Esophagus squamous epithelium (tissue), 5 donors: ENCODE measurements around the gene SMIM36. TPM values are rescaled to one million over a fixed set of nuclear protein-coding genes. Genes with fewer than 3 reads are reported as not detected.

Source experiments
- DNase-seq: peaks from one replicate; lab custom pipeline; 2025; lab: John Stamatoyannopoulos, UW
- H3K27ac ChIP-seq, 4 donors: fragments of 200-600 bp; sonication (generic); one replicate each; pipeline ENCODE4 v1.5.1; 2016 to 2019; ENCODE audit warnings: mild to moderate bottlenecking in 1 of 4
- H3K27me3 ChIP-seq, 4 donors: fragments of 200-600 bp; sonication (generic); 1 replicate in 3 of 4; 2 replicates in 1 of 4; pipeline versions ENCODE4 v1.5.1 to v1.6.0; 2017 to 2021; ENCODE audit warnings: antibody characterized with exemption in 1 of 4
- H3K36me3 ChIP-seq, 3 donors: fragments of 200-600 bp; sonication (generic); one replicate each; pipeline ENCODE4 v1.5.1; 2016 to 2019
- H3K4me1 ChIP-seq, 3 donors: fragments of 200-600 bp; sonication (generic); one replicate each; pipeline ENCODE4 v1.5.1; 2017 to 2019
- H3K4me3 ChIP-seq, 4 donors: fragments of 200-600 bp; sonication (generic); 1 replicate in 3 of 4; 2 replicates in 1 of 4; pipeline ENCODE4 v1.5.1; 2016 to 2019; ENCODE audit warnings: mild to moderate bottlenecking in 2 of 4, moderate library complexity in 1 of 4
- H3K9me3 ChIP-seq, 3 donors: fragments of 200-600 bp; sonication (generic); one replicate each; pipeline ENCODE4 v1.5.1; 2016 to 2019
- POLR2A ChIP-seq, 4 donors: fragments of 450-650 bp; IDR thresholded peaks; one replicate each; pipeline ENCODE4 v1.6.1; 2017; ENCODE audit warnings: antibody characterized with exemption in 4 of 4, mild to moderate bottlenecking in 4 of 4, moderate library complexity in 3 of 4
- WGBS, 2 donors: methylation state at CpG; one replicate each; pipeline ENCODE4 v1.1.5; 2018; 5-methylcytosine and 5-hydroxymethylcytosine counted together
- intact Hi-C: fragments of 100-400 bp; cut with DNase I; formaldehyde crosslinking; loops from one replicate; pipeline ENCODE4 v1.15.0; 2022
- total RNA-seq, 4 donors: library from RNA; depleted of rRNA; stranded (reverse); fragments of >200 nt; gene quantifications; one replicate each; pipeline ENCODE4 v1.1.0, GENCODE V29; 2016
- TF ChIP-seq, protein P1 (sequence below), 6 experiments: fragments of 450-650 bp in 4 of 6; fragments of 200-600 bp in 2 of 6; sonication (generic) in 2 of 6; IDR thresholded peaks; one replicate each; pipeline ENCODE4 v1.5.1; 2016 to 2019; ENCODE audit warnings: antibody characterized with exemption in 6 of 6, mild to moderate bottlenecking in 4 of 6, moderate library complexity in 4 of 6
- donor health status: DM: yes; HTN: yes; CAD: no.

Gene SMIM36
- not detected for total RNA-seq

DNA sequence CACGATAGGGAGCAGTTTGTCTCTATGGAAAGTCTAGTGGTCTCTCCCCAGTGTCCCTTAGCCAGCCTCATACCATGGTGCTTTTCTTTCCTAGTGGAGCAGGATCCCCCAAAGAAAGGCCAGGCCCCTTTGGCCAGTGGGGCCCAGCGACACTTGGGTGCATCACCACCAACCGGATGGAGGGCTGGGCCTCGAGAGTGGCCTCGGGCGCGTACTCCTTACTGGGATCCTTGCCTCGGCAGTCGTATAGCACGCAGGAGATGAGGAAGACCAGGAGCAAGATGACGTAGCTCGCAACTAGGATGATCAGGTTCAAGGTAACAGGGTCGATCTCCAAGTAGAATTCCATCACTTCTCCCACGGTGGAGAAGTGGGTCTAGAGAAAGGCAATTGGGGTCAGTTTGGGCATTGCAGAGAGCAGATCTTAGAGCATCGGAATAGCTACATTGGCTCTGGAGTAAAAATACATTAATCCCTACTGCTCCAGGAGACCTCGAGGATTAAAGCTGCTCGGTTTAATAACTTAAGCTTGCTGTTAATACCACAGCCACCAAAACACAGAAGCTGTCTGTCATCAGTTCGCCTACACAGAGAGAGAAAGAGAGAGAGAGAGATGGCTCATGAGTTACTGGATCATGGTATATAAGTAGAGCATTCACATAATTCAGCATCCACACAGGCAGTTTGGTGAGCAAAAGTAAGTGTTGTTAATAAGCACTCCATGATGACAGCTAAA is at the start of gene SMIM36:
TSS of gene SMIM36 (minus strand) at position 467 of the 736 bp plus-strand sequence.
- H3K4me1 ChIP-seq: peaks cover 0 to 8% (median 6%) of the 10 kb centered on the region in 3 donors
- WGBS, 2 donors: 83 to 85% methylated on average over 9 to 16 of the region's 18 CpGs
- intact Hi-C loops: loop anchor here (10.0 kb wide), 2 partner anchors 156 to 526 kb away; no protein-coding TSS in a partner anchor
- H3K9me3 ChIP-seq: no peaks in the 10 kb centered on the region
- no peak within 1 kb of the TSS for H3K4me3 ChIP-seq
- TF ChIP-seq POLR2A (IDR thresholded peaks at IDR 0.05): no peak
- TF ChIP-seq, protein P1, sequence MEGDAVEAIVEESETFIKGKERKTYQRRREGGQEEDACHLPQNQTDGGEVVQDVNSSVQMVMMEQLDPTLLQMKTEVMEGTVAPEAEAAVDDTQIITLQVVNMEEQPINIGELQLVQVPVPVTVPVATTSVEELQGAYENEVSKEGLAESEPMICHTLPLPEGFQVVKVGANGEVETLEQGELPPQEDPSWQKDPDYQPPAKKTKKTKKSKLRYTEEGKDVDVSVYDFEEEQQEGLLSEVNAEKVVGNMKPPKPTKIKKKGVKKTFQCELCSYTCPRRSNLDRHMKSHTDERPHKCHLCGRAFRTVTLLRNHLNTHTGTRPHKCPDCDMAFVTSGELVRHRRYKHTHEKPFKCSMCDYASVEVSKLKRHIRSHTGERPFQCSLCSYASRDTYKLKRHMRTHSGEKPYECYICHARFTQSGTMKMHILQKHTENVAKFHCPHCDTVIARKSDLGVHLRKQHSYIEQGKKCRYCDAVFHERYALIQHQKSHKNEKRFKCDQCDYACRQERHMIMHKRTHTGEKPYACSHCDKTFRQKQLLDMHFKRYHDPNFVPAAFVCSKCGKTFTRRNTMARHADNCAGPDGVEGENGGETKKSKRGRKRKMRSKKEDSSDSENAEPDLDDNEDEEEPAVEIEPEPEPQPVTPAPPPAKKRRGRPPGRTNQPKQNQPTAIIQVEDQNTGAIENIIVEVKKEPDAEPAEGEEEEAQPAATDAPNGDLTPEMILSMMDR (IDR thresholded peaks at IDR 0.05): no peak
- no peaks in the 10 kb centered on the region for H3K27me3 ChIP-seq
- DNase-seq: no peak
- no peaks in the 10 kb centered on the region for H3K36me3 ChIP-seq
- H3K27ac ChIP-seq: no peak within 1 kb of the TSS

- Histone ChIP-seq H3K36me3 (no peaks in the 10 kb centered on the region), H3K4me3 (no peak overlapping the region), H3K9me3 (no peaks in the 10 kb centered on the region), H3K27me3 (no peaks in the 10 kb centered on the region), H3K27ac (no peak overlapping the region), H3K4me1 (no peaks in the 10 kb centered on the region)
- no peak for DNase-seq
- 88 to 100% methylated on average over 2 to 8 of the region's 8 CpGs for WGBS, 2 donors
- TF ChIP-seq POLR2A (IDR thresholded peaks at IDR 0.05): no peak
- TF ChIP-seq, protein P1 (IDR thresholded peaks at IDR 0.05): no peak
- intact Hi-C loops: no loop called here
Measured at GRCh38 chr17:55555772-55556171, 44.5 kb upstream of the SMIM36 start.

GRCh38 chr17:55549140-55549539 is 37.9 kb upstream of the SMIM36 start:
- DNase-seq: no peak
- no peaks in the 10 kb centered on the region for H3K36me3 ChIP-seq
- no peaks in the 10 kb centered on the region for H3K4me1 ChIP-seq
- WGBS, 2 donors: 32 to 62% methylated on average over 2 of the region's 2 CpGs
- intact Hi-C loops: no loop called here
- H3K9me3 ChIP-seq: no peaks in the 10 kb centered on the region
- no peak overlapping the region for H3K27ac ChIP-seq
- H3K27me3 ChIP-seq: no peaks in the 10 kb centered on the region
- H3K4me3 ChIP-seq: no peak overlapping the region
- TF ChIP-seq POLR2A (IDR thresholded peaks at IDR 0.05): no peak
- TF ChIP-seq, protein P1 (IDR thresholded peaks at IDR 0.05): peak in 1 of 6 experiments; percentile 20

GRCh38 chr17:55546991-55547664 is 35.9 kb upstream of the SMIM36 start:
- no peak overlapping the region for H3K4me3 ChIP-seq
- 75 to 86% methylated on average over 1 of the region's 1 CpG for WGBS, 2 donors
- intact Hi-C loops: no loop called here
- TF ChIP-seq, protein P1 (IDR thresholded peaks at IDR 0.05): no peak
- no peak for TF ChIP-seq POLR2A (IDR thresholded peaks at IDR 0.05)
- no peak for DNase-seq
- H3K36me3 ChIP-seq: no peaks in the 10 kb centered on the region
- H3K9me3 ChIP-seq: no peaks in the 10 kb centered on the region
- no peaks in the 10 kb centered on the region for H3K27me3 ChIP-seq
- H3K4me1 ChIP-seq: no peaks in the 10 kb centered on the region
- H3K27ac ChIP-seq: peak overlapping the region in 1 of 4 donors; percentile 11

GRCh38 chr17:55546481-55546880 is 35.2 kb upstream of the SMIM36 start:
- 92 to 94% methylated on average over 2 of the region's 2 CpGs for WGBS, 2 donors
- Histone ChIP-seq H3K27me3 (no peaks in the 10 kb centered on the region), H3K27ac (no peak overlapping the region), H3K9me3 (no peaks in the 10 kb centered on the region), H3K4me1 (no peaks in the 10 kb centered on the region), H3K4me3 (no peak overlapping the region), H3K36me3 (no peaks in the 10 kb centered on the region)
- intact Hi-C loops: no loop called here
- no peak for DNase-seq
- TF ChIP-seq, protein P1 (IDR thresholded peaks at IDR 0.05): no peak
- no peak for TF ChIP-seq POLR2A (IDR thresholded peaks at IDR 0.05)
